K562 (cell line): ENCODE data around the gene KLK8. TPM values are rescaled to one million over a fixed set of nuclear protein-coding genes. Genes with fewer than 3 reads are reported as not detected.
A peak's percentile ranks its signal among the peaks of the same experiment; 100 is the strongest.

Experiments
- ATAC-seq: fragments of 200-7000 bp; cut with Tn5 transposase; 3 replicates; pipeline ENCODE4 v1.9.1; 2020; ENCODE audit warnings: moderate library complexity
- BruUV-seq: library from RNA; stranded (reverse); fragments of 400-500 nt; replicated peaks from 2 replicates; lab custom pipeline; 2021; lab: Mats Ljungman, UMichigan
- CTCF ChIA-PET: fragments of 300-600 bp; formaldehyde crosslinking; extraction: SDS; loops from one replicate; lab custom pipeline; 2021; ENCODE audit warnings: low intra/inter-chr PET ratio; lab: Yijun Ruan, JAX
- POLR2A ChIA-PET: fragments of 300-600, 350-650 bp; sonication (Branson Sonifier 250); formaldehyde crosslinking; extraction: SDS; loops from one replicate; lab custom pipeline; 2021; ENCODE audit warnings: antibody characterized with exemption, inconsistent platforms; lab: Yijun Ruan, JAX
- DNase-seq, 4 experiments: peaks; one replicate each; pipeline versions ENCODE4 v3.0.0 to v3.0.0-alpha.2; 2011 to 2018; ENCODE audit warnings: low spot score in 3 of 4, mixed read lengths in 3 of 4; ENCODE audit errors: extremely low read depth in 1 of 4
- FAIRE-seq: peaks from 2 replicates; lab custom pipeline; 2011; peaks lifted over from hg19 to GRCh38; lab: Jason Lieb, UNC
- H2AFZ ChIP-seq: 2 replicates; pipeline ENCODE4 v1.6.0; 2011; ENCODE audit warnings: low read depth, low read length, control low read depth, inconsistent platforms
- H3K27ac ChIP-seq: fragments of 200-600 bp; 3 replicates; pipeline ENCODE4 v1.8.0; 2011; ENCODE audit warnings: low read depth, mild to moderate bottlenecking, control low read depth, inconsistent platforms, low read length, moderate library complexity, mixed read lengths; ENCODE audit errors: extremely low read depth
- H3K27me3 ChIP-seq, 2 experiments: fragments of 300-600 bp in 1 of 2; 2 replicates in 1 of 2; 3 replicates in 1 of 2; pipeline versions ENCODE4 v1.6.0 to v1.8.0; 2011; ENCODE audit warnings: inconsistent platforms in 2 of 2, low read length in 2 of 2, mild to moderate bottlenecking in 1 of 2, mixed read lengths in 1 of 2, moderate library complexity in 1 of 2; ENCODE audit not compliant: control insufficient read depth in 2 of 2, insufficient read depth in 2 of 2
- H3K36me3 ChIP-seq: fragments of 300-600 bp; 3 replicates; pipeline ENCODE4 v1.8.0; 2011; ENCODE audit warnings: mild to moderate bottlenecking, low read length, inconsistent platforms; ENCODE audit not compliant: control insufficient read depth, insufficient read depth
- H3K4me1 ChIP-seq, 2 experiments: fragments of 200-600 bp in 1 of 2; replicated peaks in 1 of 2; 2 replicates in 1 of 2; 3 replicates in 1 of 2; pipeline versions ENCODE4 v1.5.1 to v1.8.0; 2011; ENCODE audit warnings: inconsistent platforms in 2 of 2, low read length in 2 of 2, mild to moderate bottlenecking in 1 of 2, mixed read lengths in 1 of 2, moderate library complexity in 1 of 2; ENCODE audit not compliant: control insufficient read depth in 2 of 2, insufficient read depth in 2 of 2
- H3K4me2 ChIP-seq: 2 replicates; pipeline ENCODE4 v1.6.1; 2011; ENCODE audit warnings: low read length, control low read depth, inconsistent platforms, mixed read lengths; ENCODE audit not compliant: insufficient read depth
- H3K4me3 ChIP-seq: fragments of 200-600 bp; sonication (generic), shearing (Covaris generic); 2 replicates; pipeline ENCODE4 v1.5.1; 2016; ENCODE audit warnings: control low read depth, inconsistent platforms
- H3K79me2 ChIP-seq: fragments of 200-600 bp; 3 replicates; pipeline ENCODE4 v1.8.0; 2011; ENCODE audit warnings: low read length, inconsistent platforms; ENCODE audit not compliant: control insufficient read depth, insufficient read depth
- H3K9ac ChIP-seq, 2 experiments: 2 replicates each; pipeline versions ENCODE4 v1.6.0 to v1.6.1; 2011; ENCODE audit warnings: low read depth in 2 of 2, low read length in 2 of 2, control low read depth in 1 of 2, inconsistent platforms in 1 of 2, mild to moderate bottlenecking in 1 of 2, mixed read lengths in 1 of 2; ENCODE audit not compliant: insufficient read depth in 1 of 2
- H3K9me1 ChIP-seq: one replicate; pipeline ENCODE4 v1.6.0; 2011; ENCODE audit warnings: inconsistent platforms, mild to moderate bottlenecking, low read length, moderate library complexity; ENCODE audit not compliant: control insufficient read depth, insufficient read depth
- H3K9me3 ChIP-seq: replicated peaks from 2 replicates; pipeline ENCODE4 v1.5.1; 2011; ENCODE audit warnings: low read depth, low read length, inconsistent platforms; ENCODE audit not compliant: control insufficient read depth, insufficient read depth
- H4K20me1 ChIP-seq: replicated peaks from 2 replicates; pipeline ENCODE4 v1.6.1; 2011; ENCODE audit warnings: low read length, inconsistent platforms, mixed read lengths; ENCODE audit not compliant: control insufficient read depth, insufficient read depth
- ADNP ChIP-seq: fragments of 200-800 bp; sonication (Bioruptor generic); IDR thresholded peaks from 2 replicates; pipeline ENCODE4 v1.6.1; 2016; ENCODE audit warnings: missing genetic modification characterization, missing compliant biosample characterization
- ATF1 ChIP-seq, 2 experiments: fragments of 450-650 bp in 1 of 2; IDR thresholded peaks; 2 replicates each; pipeline ENCODE4 v1.6.1; 2016; ENCODE audit warnings: missing compliant biosample characterization in 1 of 2, missing genetic modification characterization in 1 of 2
- BCOR ChIP-seq: fragments of 450-650 bp; IDR thresholded peaks from 2 replicates; pipeline ENCODE4 v1.6.1; 2016
- HNRNPUL1 ChIP-seq: fragments of 200-400 bp; formaldehyde crosslinking; IDR thresholded peaks from 2 replicates; pipeline ENCODE4 v1.6.1; 2017; ENCODE audit warnings: low read length
- RBM25 ChIP-seq: fragments of 200-400 bp; formaldehyde crosslinking; IDR thresholded peaks from 2 replicates; pipeline ENCODE4 v1.6.1; 2018; ENCODE audit warnings: low read length, low read depth, moderate library complexity; ENCODE audit not compliant: severe bottlenecking
- RCOR1 ChIP-seq, 2 experiments: IDR thresholded peaks; 2 replicates each; pipeline ENCODE4 v1.6.1; 2012; ENCODE audit warnings: low read depth in 2 of 2, low read length in 2 of 2, borderline replicate concordance in 1 of 2, improper control_type of control experiment in 1 of 2
- TEAD4 ChIP-seq, 2 experiments: sonication (generic) in 1 of 2; formaldehyde crosslinking in 1 of 2; IDR thresholded peaks; 2 replicates each; pipeline versions ENCODE4 v1.6.1 to v1.8.0; 2012 to 2022; ENCODE audit warnings: borderline replicate concordance in 1 of 2, inconsistent platforms in 1 of 2, low read length in 1 of 2, mild to moderate bottlenecking in 1 of 2, missing genetic modification reagents in 1 of 2
- YBX1 ChIP-seq: fragments of 450-650 bp; IDR thresholded peaks from 2 replicates; pipeline ENCODE4 v1.7.1; 2016; ENCODE audit warnings: mild to moderate bottlenecking
- ZNF41 ChIP-seq: fragments of 250-450 bp; sonication (Bioruptor Pico); conservative IDR thresholded peaks from 2 replicates; pipeline ENCODE4 v1.4.0; 2020; ENCODE audit warnings: mild to moderate bottlenecking
- ZNF511 ChIP-seq: sonication (generic); formaldehyde crosslinking; IDR thresholded peaks from 2 replicates; pipeline ENCODE4 v1.8.0; 2022; ENCODE audit warnings: mild to moderate bottlenecking, missing genetic modification reagents
- WGBS: fragments of 100-300 bp; shearing (Covaris generic); methylation state at CpG from one replicate; pipeline ENCODE4 v1.1.6; 2016; ENCODE audit warnings: low coverage, mixed read lengths; ENCODE audit not compliant: insufficient coverage; ENCODE audit errors: missing lambda C conversion rate; 5-methylcytosine and 5-hydroxymethylcytosine counted together
- in situ Hi-C: fragments of 300-500 bp; cut with MboI; formaldehyde crosslinking; loops from 4 replicates; pipeline ENCODE4 v1.15.0; 2018; ENCODE audit warnings: inconsistent platforms, mixed read lengths
- intact Hi-C: fragments of 100-400 bp; cut with micrococcal nuclease; formaldehyde crosslinking; loops from 2 replicates; pipeline ENCODE4 v1.14.2; 2022
- polyA plus RNA-seq, 8 experiments: library from polyadenylated mRNA; depleted of rRNA in 4 of 8; stranded (reverse) in 5 of 8; unstranded in 3 of 8; fragments of >200 nt; fragmentation: Nextera tagmentation in 2 of 8; fragmentation: Illumina TruSeq in 1 of 8; extraction: Ambion mirVana in 2 of 8; extraction: Trizol in 1 of 8; gene quantifications; 2 replicates each; pipeline versions ENCODE4 v1.2.1 to v1.2.3, GENCODE V29; 2011 to 2014; ENCODE audit warnings: inconsistent platforms in 1 of 8, missing spikeins in 1 of 8
- total RNA-seq, 7 experiments: library from RNA; depleted of rRNA in 6 of 7; stranded (reverse); fragments of >200 nt in 6 of 7; fragmentation: Illumina TruSeq in 2 of 7; extraction: Trizol in 2 of 7; gene quantifications; 2 replicates each; pipeline versions ENCODE4 v1.2.1 to v1.2.3, GENCODE V29; 2011 to 2021; ENCODE audit warnings: low replicate concordance in 1 of 7
- TF ChIP-seq, protein P1 (sequence below): sonication (generic); formaldehyde crosslinking; IDR thresholded peaks from 2 replicates; pipeline ENCODE4 v1.8.0; 2022; ENCODE audit warnings: mild to moderate bottlenecking, missing genetic modification reagents

Gene KLK8
- total and polyA plus RNA-seq, 9 of the 15 experiments (the other 6 are each of a cell fraction or from before 2014, with no cell fraction given), result 0.37 to 1.7 (median 0.76) TPM

DNA sequence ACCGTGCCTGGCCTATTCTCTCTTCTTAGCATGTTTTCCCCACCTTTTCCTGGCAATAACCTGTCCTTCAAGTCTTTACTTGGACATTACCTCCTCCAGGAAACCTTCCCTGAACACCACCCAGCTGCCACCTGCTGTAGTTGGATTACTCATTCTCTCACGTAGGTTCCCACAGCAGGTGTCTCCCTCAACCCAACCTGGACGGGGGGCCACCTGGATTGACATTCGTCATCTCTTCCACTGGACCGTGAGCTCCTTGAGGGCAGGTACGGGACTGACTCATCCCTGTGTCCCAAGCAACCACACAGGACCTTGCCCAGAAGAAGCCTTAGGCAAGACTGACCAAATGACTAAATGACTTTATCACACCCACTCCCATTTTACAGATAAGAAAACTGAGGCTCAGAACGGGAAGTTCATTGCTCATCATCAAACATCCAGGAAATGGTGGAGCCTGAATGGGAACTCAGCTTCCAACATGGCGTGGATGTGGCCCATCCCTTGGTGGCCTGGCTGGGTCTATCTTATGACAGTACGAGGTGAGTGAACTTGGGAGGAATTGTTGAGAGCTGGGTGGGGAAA, 28.5 kb downstream of the KLK8 start:
- POLR2A ChIA-PET, result no interaction called here
- Histone ChIP-seq H3K4me2 (no peak overlapping the region), H3K9me1 (no peaks in the 10 kb centered on the region), H3K36me3 (no peaks in the 10 kb centered on the region), H2AFZ (no peak overlapping the region), H3K4me1 (peaks cover 0 to 10% of the 10 kb centered on the region in 2 experiments; a peak in 2 of 5 replicates), H3K27me3 (peaks cover 5 to 34% of the 10 kb centered on the region in 2 experiments; a peak in 4 of 5 replicates), H3K27ac (no peak overlapping the region), H3K4me3 (no peak overlapping the region)
- no TSS peak for BruUV-seq
- 0% methylated on average over 8 of the region's 9 CpGs for WGBS
- in situ Hi-C loops, result no loop called here
- intact Hi-C loops, result no loop called here
- ATAC-seq (no peak), DNase-seq (no peak)
- CTCF ChIA-PET, result no interaction called here
- TF ChIP-seq RBM25 (peak; percentile 67), YBX1 (no peak), RCOR1 (IDR thresholded peaks at IDR 0.05; ENCODE audit: borderline replicate concordance in 1 of 2, low read depth in 2 of 2, low read length in 2 of 2) (0 out of 4 replicates have a peak, but pooled peaks of 1 of the 2 experiments have one; percentile 9), BCOR (peak; percentile 66), TEAD4 (IDR thresholded peaks at IDR 0.05; ENCODE audit: low read length) (no peak), TEAD4 (CRISPR knock-in tag; IDR thresholded peaks at IDR 0.05; ENCODE audit: borderline replicate concordance) (no peak), ZNF511 (no peak), ZNF41 (CRISPR knock-in tag) (no peak), ADNP (peak; percentile 42; the same call in 1 of the 2 replicates), ATF1 (CRISPR knock-in tag; IDR thresholded peaks at IDR 0.05) (no peak), ATF1 (tag; IDR thresholded peaks at IDR 0.05) (no peak), HNRNPUL1 (no peak)
- TF ChIP-seq, protein P1, sequence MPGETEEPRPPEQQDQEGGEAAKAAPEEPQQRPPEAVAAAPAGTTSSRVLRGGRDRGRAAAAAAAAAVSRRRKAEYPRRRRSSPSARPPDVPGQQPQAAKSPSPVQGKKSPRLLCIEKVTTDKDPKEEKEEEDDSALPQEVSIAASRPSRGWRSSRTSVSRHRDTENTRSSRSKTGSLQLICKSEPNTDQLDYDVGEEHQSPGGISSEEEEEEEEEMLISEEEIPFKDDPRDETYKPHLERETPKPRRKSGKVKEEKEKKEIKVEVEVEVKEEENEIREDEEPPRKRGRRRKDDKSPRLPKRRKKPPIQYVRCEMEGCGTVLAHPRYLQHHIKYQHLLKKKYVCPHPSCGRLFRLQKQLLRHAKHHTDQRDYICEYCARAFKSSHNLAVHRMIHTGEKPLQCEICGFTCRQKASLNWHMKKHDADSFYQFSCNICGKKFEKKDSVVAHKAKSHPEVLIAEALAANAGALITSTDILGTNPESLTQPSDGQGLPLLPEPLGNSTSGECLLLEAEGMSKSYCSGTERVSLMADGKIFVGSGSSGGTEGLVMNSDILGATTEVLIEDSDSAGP (CRISPR knock-in tag), result no peak
- TF ChIP-seq, all 486 proteins: peak for 4
- Histone ChIP-seq H4K20me1 (no peaks in the 10 kb centered on the region), H3K79me2 (no peaks in the 10 kb centered on the region), H3K9ac (no peak overlapping the region), H3K9me3 (no peaks in the 10 kb centered on the region)
- FAIRE-seq, result no peak
